IPS-18a (cell line): Measurements from ENCODE around the gene SPRR3.
"Not testable (repeated sequence)": the region's sequence is repeated elsewhere in the genome, so short reads cannot be mapped to it uniquely, and the experiment has no call there.

Source experiments
- H3K27ac ChIP-seq: one replicate; pipeline ENCODE4 v1.5.1; 2013; ENCODE audit warnings: low read length
- H3K27me3 ChIP-seq: one replicate; pipeline ENCODE4 v1.6.1; 2013; ENCODE audit warnings: mild to moderate bottlenecking, low read length; ENCODE audit not compliant: control insufficient read depth, insufficient read depth
- H3K36me3 ChIP-seq: one replicate; pipeline ENCODE4 v1.6.1; 2013; ENCODE audit warnings: low read depth, low read length; ENCODE audit not compliant: control insufficient read depth
- H3K4me1 ChIP-seq: one replicate; pipeline ENCODE4 v1.6.1; 2013; ENCODE audit warnings: low read depth, low read length; ENCODE audit not compliant: control insufficient read depth
- H3K4me3 ChIP-seq: one replicate; pipeline ENCODE4 v1.5.1; 2013; ENCODE audit warnings: low read length
- H3K9ac ChIP-seq: one replicate; pipeline ENCODE4 v1.6.1; 2013; ENCODE audit warnings: mild to moderate bottlenecking, low read length, moderate library complexity
- H3K9me3 ChIP-seq: one replicate; pipeline ENCODE4 v1.6.1; 2013; ENCODE audit warnings: low read depth, low read length; ENCODE audit not compliant: control insufficient read depth

The SPRR3 gene

DNA sequence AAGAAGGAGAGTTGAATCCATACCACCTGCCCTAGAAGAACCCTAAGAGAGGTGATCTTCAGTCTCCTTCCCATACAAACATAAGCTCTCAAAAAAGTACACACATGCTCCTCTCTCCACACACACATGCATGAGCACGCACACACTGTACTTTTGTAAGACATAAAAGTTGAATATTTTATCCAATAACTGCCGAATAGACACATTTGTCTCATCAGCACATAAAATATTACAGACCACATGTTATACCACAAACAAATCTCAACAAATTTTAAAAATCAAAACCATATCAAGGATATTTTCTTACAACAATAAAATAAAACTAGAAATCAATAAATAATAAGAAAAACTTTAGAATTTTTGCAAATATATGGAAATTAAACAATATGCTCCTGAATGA lies 15.0 kb upstream of the SPRR3 start:
- Histone ChIP-seq H3K9ac (no peak overlapping the region), H3K27ac (no peak overlapping the region), H3K4me3 (no peak overlapping the region), H3K36me3 (no peaks in the 10 kb centered on the region), H3K9me3 (no peaks in the 10 kb centered on the region), H3K4me1 (no peaks in the 10 kb centered on the region), H3K27me3 (no peaks in the 10 kb centered on the region)

DNA sequence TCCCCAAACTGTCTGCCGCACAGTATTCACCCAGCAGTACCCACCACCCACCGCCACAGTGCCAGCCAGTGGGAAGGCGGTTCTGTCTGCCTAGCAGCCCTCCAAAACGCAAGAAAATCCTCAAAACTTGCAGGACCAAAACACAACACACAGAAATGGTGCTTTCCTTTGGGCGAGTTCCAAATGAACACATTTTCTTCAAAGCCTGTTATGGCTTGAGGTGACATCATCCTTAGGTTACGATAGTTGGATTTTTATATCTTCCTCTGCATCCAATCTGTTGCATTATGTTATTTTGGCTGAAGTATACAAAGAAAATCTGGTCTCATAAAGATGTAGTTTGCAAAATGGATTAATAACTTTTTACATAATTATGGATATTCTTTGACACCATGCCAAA lies 8.4 kb upstream of the SPRR3 start:
- H3K4me1 ChIP-seq = no peaks in the 10 kb centered on the region
- peaks cover 10% of the 10 kb centered on the region for H3K9me3 ChIP-seq
- no peak overlapping the region for H3K4me3 ChIP-seq
- H3K27ac ChIP-seq = no peak overlapping the region
- no peaks in the 10 kb centered on the region for H3K36me3 ChIP-seq
- no peaks in the 10 kb centered on the region for H3K27me3 ChIP-seq
- H3K9ac ChIP-seq = no peak overlapping the region

GRCh38 chr1:152995842-152996241 lies 5.7 kb upstream of the SPRR3 start:
- Histone ChIP-seq H3K9me3 (peaks cover 10% of the 10 kb centered on the region), H3K27ac (no peak overlapping the region), H3K27me3 (no peaks in the 10 kb centered on the region), H3K4me1 (no peaks in the 10 kb centered on the region), H3K36me3 (no peaks in the 10 kb centered on the region), H3K4me3 (no peak overlapping the region), H3K9ac (no peak overlapping the region)

DNA sequence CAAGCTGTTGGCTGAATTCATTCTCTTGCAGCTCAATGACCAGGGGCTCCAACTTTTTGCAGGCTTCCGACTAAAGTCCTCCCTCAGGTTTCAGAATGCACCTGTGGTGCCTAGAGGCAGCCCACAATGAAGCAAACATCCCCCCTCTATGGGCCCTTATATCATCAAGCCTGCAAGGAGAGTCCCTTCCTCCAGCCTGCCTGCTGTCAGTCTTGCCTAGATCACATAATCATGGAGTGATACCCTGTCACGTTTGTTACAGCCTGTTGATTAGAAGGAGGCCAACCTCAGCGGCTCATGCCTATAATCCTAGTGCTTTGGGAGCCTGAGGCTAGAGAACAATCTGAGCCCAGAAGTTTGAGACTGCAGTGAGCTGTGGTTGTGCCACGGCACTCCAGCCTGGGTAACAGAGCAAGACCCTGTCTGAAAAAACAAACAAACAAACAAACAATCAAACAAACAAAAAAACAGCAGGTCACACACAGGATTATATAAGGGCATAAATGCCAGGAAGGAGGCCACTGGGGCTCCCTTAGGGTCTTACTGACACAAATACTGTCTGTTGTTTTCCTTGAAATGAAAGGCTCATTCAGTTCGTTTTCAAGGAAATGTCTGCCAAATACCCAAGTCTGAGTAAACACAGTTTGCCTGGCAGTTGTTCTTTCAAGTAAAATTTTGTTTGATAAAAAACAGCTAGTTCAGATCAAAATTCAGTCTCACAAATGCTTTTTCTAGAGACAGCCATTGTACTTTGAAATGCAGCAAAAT lies 4.7 kb upstream of the SPRR3 start:
- no peak overlapping the region for H3K4me3 ChIP-seq
- no peaks in the 10 kb centered on the region for H3K36me3 ChIP-seq
- no peaks in the 10 kb centered on the region for H3K4me1 ChIP-seq
- no peak overlapping the region for H3K9ac ChIP-seq
- H3K27me3 ChIP-seq = no peaks in the 10 kb centered on the region
- peaks cover 10% of the 10 kb centered on the region for H3K9me3 ChIP-seq
- H3K27ac ChIP-seq = no peak overlapping the region

DNA sequence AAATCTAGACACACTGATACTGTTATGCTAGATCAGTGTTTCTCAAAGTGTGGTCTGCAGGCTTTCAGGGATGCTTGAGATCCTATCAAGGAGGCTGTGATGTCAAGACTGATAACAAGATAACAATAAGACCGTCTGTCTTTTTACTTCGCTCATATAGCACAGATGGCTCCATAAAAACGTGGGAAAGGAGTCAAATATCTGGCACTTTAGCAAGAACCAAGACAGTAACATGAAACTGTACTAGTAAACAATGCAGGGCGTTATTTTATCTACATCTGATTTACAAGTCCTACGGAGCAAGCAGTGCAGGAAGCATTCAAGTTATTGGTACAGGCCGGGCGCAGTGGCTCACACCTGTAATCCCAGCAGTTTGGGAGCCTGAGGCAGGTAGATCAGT lies 3.6 kb upstream of the SPRR3 start:
- Histone ChIP-seq H3K4me3 (no peak overlapping the region), H3K4me1 (no peaks in the 10 kb centered on the region), H3K9me3 (peaks cover 10% of the 10 kb centered on the region), H3K27me3 (no peaks in the 10 kb centered on the region), H3K36me3 (no peaks in the 10 kb centered on the region), H3K27ac (no peak overlapping the region), H3K9ac (no peak overlapping the region)

GRCh38 chr1:152998476-152998875 lies 3.1 kb upstream of the SPRR3 start:
- H3K36me3 ChIP-seq = no peaks in the 10 kb centered on the region
- no peaks in the 10 kb centered on the region for H3K27me3 ChIP-seq
- H3K9me3 ChIP-seq = peaks cover 10% of the 10 kb centered on the region
- no peaks in the 10 kb centered on the region for H3K4me1 ChIP-seq
- no peak overlapping the region for H3K4me3 ChIP-seq
- H3K27ac ChIP-seq = no peak overlapping the region
- H3K9ac ChIP-seq = no peak overlapping the region

DNA sequence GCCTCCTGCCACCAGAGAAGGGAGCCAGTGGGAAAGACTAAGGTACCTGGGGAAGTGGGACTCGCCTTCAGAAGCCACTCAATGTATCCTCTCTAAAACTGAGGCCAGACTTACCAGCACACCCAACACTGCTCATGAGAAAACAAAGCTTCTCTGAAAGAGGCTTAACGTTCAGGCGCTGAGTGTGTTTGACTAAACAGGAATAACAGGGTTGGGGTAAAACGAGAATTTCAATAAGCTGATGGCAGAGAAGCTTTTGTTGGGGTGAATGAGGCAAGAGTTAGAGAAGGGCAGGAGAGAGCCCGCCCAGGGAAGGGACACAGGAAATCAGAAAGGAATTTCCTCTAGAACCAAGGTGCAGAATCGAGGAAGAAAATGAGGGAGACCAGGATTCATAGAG lies 1.7 kb upstream of the SPRR3 start:
- Histone ChIP-seq H3K36me3 (no peaks in the 10 kb centered on the region), H3K9me3 (peaks cover 8% of the 10 kb centered on the region), H3K9ac (no peak overlapping the region), H3K27ac (no peak overlapping the region), H3K27me3 (no peaks in the 10 kb centered on the region), H3K4me3 (no peak overlapping the region), H3K4me1 (no peaks in the 10 kb centered on the region)

DNA sequence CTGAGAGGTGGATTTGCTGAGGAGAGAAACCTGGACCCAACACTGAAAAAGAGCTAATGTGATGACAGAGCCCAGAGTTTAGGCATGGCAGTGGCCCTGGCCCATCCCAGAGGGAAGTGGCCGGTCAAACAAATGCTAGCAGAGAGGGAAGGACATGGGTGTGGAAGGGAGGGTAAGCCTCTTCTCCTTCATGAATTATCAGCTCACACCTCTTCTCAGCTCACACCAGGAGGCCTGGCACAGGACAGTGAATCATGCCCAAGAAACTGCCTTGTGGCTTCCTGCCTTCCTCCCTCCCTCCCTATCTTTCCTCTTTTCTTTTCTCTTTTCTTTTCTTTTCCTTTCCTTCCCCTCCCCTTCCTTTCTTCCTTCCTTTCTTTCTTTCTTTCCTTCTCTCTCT lies 1.3 kb upstream of the SPRR3 start:
- peaks cover 5% of the 10 kb centered on the region for H3K9me3 ChIP-seq
- no peak overlapping the region for H3K4me3 ChIP-seq
- H3K27ac ChIP-seq = no peak overlapping the region
- H3K4me1 ChIP-seq = no peaks in the 10 kb centered on the region
- H3K36me3 ChIP-seq = no peaks in the 10 kb centered on the region
- no peak overlapping the region for H3K9ac ChIP-seq
- no peaks in the 10 kb centered on the region for H3K27me3 ChIP-seq

GRCh38 chr1:153011235-153011758 lies 9.7 kb downstream of the SPRR3 start:
- not testable (repeated sequence) for H3K4me3 ChIP-seq, H3K9ac ChIP-seq, H3K4me1 ChIP-seq, H3K36me3 ChIP-seq, H3K27me3 ChIP-seq, H3K27ac ChIP-seq
- peaks cover 13% of the 10 kb centered on the region for H3K9me3 ChIP-seq

DNA sequence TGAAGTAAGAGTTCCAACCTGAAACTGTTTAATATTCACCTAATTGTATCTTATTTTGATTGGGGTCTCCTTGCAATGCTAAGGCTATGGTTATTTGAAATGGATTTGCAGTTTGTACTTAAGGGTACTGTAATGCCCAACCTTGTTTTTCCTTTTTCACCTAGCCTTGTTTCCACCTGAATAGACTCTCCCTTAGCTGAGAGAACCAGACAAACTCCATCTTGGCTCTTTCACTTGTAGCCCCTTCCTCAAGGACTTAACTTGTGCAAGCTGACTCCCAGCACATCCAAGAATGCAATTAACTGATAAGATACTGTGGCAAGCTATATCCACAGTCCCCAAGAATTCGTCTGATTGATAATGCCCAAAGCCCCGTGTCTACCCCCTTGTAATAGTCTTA lies 20.3 kb downstream of the SPRR3 start:
- H3K9ac ChIP-seq, H3K4me1 ChIP-seq, H3K4me3 ChIP-seq, H3K27ac ChIP-seq, H3K9me3 ChIP-seq, H3K36me3 ChIP-seq, H3K27me3 ChIP-seq: not testable (repeated sequence)

DNA sequence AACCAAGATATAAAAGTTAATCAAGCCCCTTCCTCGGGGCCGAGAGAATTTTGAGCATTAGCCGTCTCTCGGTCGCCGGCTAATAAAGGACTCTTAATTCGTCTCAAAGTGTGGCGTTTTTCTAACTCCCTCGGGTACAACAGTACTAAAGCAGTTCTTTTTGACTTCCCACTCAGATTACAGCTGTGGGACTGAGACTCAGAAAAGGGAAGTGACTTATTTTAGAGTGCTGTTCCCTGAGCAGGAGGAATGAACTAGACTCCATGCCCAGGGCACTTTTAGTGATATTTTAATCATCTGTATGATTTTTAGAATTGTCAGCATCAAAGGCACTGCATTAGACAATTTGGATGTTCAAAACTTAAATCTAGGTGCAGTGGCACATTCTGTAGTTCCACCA lies 20.8 kb downstream of the SPRR3 start:
- H3K36me3 ChIP-seq, H3K4me3 ChIP-seq, H3K9ac ChIP-seq, H3K9me3 ChIP-seq, H3K4me1 ChIP-seq, H3K27ac ChIP-seq, H3K27me3 ChIP-seq: not testable (repeated sequence)

DNA sequence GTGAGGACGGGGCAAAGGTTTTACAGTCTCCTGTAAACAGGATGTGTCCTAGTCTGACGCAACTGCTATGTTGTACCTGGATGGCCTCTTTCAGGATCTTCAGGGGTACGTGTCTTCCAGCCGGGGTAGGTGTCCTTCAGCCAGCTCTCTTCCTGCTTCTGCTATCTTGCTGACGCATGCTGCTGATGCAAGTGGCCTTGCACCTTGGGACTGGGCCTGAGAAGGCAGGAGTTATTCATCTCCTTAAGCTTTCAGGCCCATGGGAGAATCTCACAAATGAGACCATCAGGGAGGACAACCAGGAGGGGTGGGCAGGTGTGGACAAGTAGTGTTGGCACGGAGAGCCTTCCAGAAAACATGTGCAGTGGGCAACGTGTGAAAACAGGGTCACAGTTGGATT lies 21.6 kb downstream of the SPRR3 start:
- no peak overlapping the region for H3K27ac ChIP-seq
- H3K4me1 ChIP-seq = peaks cover 4% of the 10 kb centered on the region
- no peaks in the 10 kb centered on the region for H3K9me3 ChIP-seq
- H3K36me3 ChIP-seq = no peaks in the 10 kb centered on the region
- no peaks in the 10 kb centered on the region for H3K27me3 ChIP-seq
- no peak overlapping the region for H3K4me3 ChIP-seq
- H3K9ac ChIP-seq = no peak overlapping the region
